Progenitor cell of endocrine pancreas (in vitro differentiated cells): ENCODE data around the gene HECTD4. TPM values are rescaled to one million over a fixed set of nuclear protein-coding genes. Genes with fewer than 3 reads are reported as not detected.
A peak's percentile ranks its signal among the peaks of the same experiment; 100 is the strongest.

Experiments
- DNase-seq: peaks from one replicate; pipeline ENCODE4 v3.0.0; 2021; ENCODE audit warnings: low spot score; ENCODE audit not compliant: unreplicated experiment
- H3K27ac Mint-ChIP-seq: 2 replicates; pipeline ENCODE4 v1.8.0; 2021; ENCODE audit warnings: mild to moderate bottlenecking, moderate library complexity, mixed read lengths
- H3K27me3 Mint-ChIP-seq: 2 replicates; pipeline ENCODE4 v1.8.0; 2021; ENCODE audit warnings: mixed read lengths
- H3K36me3 Mint-ChIP-seq: 2 replicates; pipeline ENCODE4 v1.8.0; 2022; ENCODE audit warnings: mixed read lengths; ENCODE audit not compliant: insufficient read depth
- H3K4me1 Mint-ChIP-seq: 2 replicates; pipeline ENCODE4 v1.8.0; 2021; ENCODE audit warnings: low read depth, mixed read lengths
- H3K4me3 Mint-ChIP-seq: 2 replicates; pipeline ENCODE4 v1.8.0; 2021; ENCODE audit warnings: low read depth, mild to moderate bottlenecking, moderate library complexity, mixed read lengths
- H3K9me3 Mint-ChIP-seq: 2 replicates; pipeline ENCODE4 v1.8.0; 2021; ENCODE audit warnings: low read depth, mixed read lengths
- CTCF ChIP-seq: fragments of 200-600 bp; sonication (generic); IDR thresholded peaks from one replicate; pipeline ENCODE4 v1.5.0; 2021; ENCODE audit warnings: antibody characterized with exemption, mild to moderate bottlenecking; ENCODE audit not compliant: unreplicated experiment
- total RNA-seq: library from RNA; stranded (reverse); gene quantifications from 2 replicates; pipeline ENCODE4 v1.2.1, GENCODE V29; 2021

The HECTD4 gene
- total RNA-seq, 1 donor from 2014 or later = 86.7 TPM

- Mint-ChIP-seq H3K9me3 (no peaks in the 10 kb centered on the region), H3K4me3 (no peak overlapping the region)
Measured at GRCh38 chr12:112333019-112333418, 49.2 kb downstream of the HECTD4 start.

GRCh38 chr12:112331886-112332285 is 50.3 kb downstream of the HECTD4 start:
- Mint-ChIP-seq H3K27me3 (no peaks in the 10 kb centered on the region), H3K4me3 (no peak overlapping the region), H3K27ac (no peak overlapping the region), H3K4me1 (peaks cover 7% of the 10 kb centered on the region), H3K9me3 (no peaks in the 10 kb centered on the region), H3K36me3 (no peaks in the 10 kb centered on the region)
- DNase-seq = no peak
- no peak for TF ChIP-seq CTCF

More at GRCh38 chr12:112333019-112333418, 49.2 kb downstream of the HECTD4 start:
- no peaks in the 10 kb centered on the region for H3K27me3 Mint-ChIP-seq
- H3K4me1 Mint-ChIP-seq = peaks cover 3% of the 10 kb centered on the region
- peaks cover under 1% of the 10 kb centered on the region for H3K36me3 Mint-ChIP-seq
- TF ChIP-seq CTCF = no peak
- no peak overlapping the region for H3K27ac Mint-ChIP-seq
- DNase-seq = no peak

GRCh38 chr12:112330706-112331105 is 51.5 kb downstream of the HECTD4 start:
- Mint-ChIP-seq H3K9me3 (no peaks in the 10 kb centered on the region), H3K27ac (no peak overlapping the region), H3K36me3 (no peaks in the 10 kb centered on the region), H3K27me3 (no peaks in the 10 kb centered on the region), H3K4me3 (no peak overlapping the region), H3K4me1 (peaks cover 7% of the 10 kb centered on the region)
- no peak for DNase-seq
- no peak for TF ChIP-seq CTCF

- no peaks in the 10 kb centered on the region for H3K27me3 Mint-ChIP-seq
- H3K9me3 Mint-ChIP-seq = no peaks in the 10 kb centered on the region
- no peak overlapping the region for H3K27ac Mint-ChIP-seq
- TF ChIP-seq CTCF = no peak
- no peak for DNase-seq
- H3K4me1 Mint-ChIP-seq = peaks cover 13% of the 10 kb centered on the region
- no peaks in the 10 kb centered on the region for H3K36me3 Mint-ChIP-seq
- H3K4me3 Mint-ChIP-seq = no peak overlapping the region
Measured at GRCh38 chr12:112328456-112329124, 53.6 kb downstream of the HECTD4 start.

- TF ChIP-seq CTCF = no peak
- Mint-ChIP-seq H3K36me3 (no peaks in the 10 kb centered on the region), H3K27ac (peak overlapping the region; percentile 41)
Measured at GRCh38 chr12:112327209-112327938, 54.9 kb downstream of the HECTD4 start.

More at GRCh38 chr12:112327209-112327938, 54.9 kb downstream of the HECTD4 start:
- DNase-seq = no peak
- Mint-ChIP-seq H3K27me3 (no peaks in the 10 kb centered on the region), H3K9me3 (no peaks in the 10 kb centered on the region), H3K4me3 (no peak overlapping the region), H3K4me1 (peaks cover 18% of the 10 kb centered on the region)
